Cardiac septum (tissue), 1 donor: ENCODE measurements around the gene CYP3A7. TPM values are rescaled to one million over a fixed set of nuclear protein-coding genes. Genes with fewer than 3 reads are reported as not detected.
"Not testable (repeated sequence)": the region's sequence is repeated elsewhere in the genome, so short reads cannot be mapped to it uniquely, and the experiment has no call there.

Source experiments
- DNase-seq: peaks from one replicate; pipeline ENCODE4 v3.0.0-alpha.2; 2020; ENCODE audit warnings: low spot score
- intact Hi-C: fragments of 100-400 bp; cut with DNase I; formaldehyde crosslinking; loops from one replicate; pipeline ENCODE4 v1.14.0; 2022
- total RNA-seq: library from RNA; stranded (reverse); fragmentation: NEBNext Ultra II Directional; extraction: Animal tissue kit (Norgen Biotek cat#: 25700); gene quantifications from one replicate; pipeline ENCODE4 v1.2.1, GENCODE V29; 2021
- donor health status: DM: no; HTN: no; CAD: no.

The CYP3A7 gene
- total RNA-seq, 1 donor from 2014 or later = not detected

DNA sequence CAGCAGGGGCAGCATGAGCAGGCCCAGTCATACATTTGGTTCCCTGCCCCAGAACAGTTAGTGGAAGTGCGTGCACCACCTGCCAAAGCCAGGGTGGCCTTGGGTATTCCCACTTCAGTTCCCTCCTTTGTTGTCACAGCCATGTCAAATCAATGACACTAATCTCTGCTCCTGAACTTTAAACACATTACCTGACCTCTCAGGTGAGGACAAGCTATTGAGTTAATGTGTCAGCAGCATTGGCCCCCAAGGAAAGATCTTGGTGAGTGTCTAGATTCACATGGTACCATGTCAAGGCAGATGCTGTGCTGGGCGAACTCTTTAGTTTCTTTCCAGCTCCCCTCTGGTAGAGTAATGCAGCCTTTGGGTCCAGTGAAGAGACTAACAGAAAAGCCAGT, 57.3 kb downstream of the CYP3A7 start:
- intact Hi-C loops = no loop called here
- DNase-seq = no peak

DNA sequence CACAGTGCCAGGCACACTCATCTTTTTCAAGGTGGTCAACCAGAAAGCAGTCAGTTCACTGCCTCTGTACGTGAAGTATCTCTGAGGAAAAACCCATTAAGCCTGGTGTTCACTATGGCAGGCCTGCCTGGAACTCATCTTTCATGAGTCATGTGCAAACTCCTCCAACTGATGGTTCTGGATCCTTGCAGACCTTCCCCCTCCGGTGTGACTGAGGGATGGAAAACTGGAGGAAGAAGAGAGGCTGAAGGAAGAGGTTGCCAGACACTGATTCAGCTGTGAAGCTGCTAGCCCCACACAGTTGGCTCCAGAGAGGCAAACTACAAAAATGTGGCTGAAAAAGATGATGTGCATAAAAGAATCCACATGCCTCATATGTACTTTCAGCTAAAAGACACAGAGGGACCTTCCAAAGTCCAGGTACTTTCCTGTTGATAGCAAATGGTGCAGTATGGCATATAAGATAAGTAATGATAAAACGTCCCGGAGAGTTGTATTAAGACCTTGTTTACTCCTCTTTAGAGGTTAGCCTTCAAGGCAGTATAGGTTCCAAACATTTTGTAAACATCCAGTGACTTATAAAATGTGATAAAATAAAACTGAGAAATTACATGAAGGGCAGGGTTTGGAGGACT, 57.9 kb downstream of the CYP3A7 start:
- intact Hi-C loops = no loop called here
- no peak for DNase-seq

DNA sequence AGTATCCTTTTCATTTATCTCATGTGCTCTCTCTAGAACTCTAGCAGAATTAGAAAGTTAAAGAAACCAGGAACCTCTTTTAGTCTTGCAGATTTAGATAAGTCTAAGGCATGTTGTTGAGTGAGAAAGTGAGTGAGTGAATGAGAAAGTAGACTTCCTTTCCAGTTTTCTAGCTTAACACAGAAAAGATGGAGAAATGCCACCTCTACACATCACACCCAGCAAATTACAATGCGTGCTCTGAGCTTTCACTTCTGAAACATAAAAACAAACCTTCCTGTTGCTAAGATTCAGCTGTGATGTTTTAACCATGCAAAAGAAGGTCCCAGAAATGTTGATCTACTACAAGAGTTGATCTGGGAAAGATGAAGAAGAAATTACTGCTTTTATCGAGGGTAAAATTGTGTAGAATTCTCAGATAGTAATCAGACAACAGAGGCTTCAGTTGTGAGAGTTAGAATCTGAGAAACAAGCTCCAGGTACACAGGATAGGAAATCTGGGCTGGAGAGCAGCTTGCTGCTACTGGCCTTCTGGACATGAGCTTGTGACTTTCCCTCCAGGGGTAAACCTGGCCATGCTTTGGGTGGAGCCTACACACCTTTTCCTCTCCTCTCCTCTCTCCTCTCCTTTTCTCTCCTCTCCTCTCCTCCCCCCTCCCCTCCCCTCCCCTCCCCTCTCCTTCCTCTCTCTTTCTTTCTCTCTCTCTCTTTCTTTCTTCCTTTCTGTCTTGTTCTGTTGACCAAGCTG, 59.8 kb downstream of the CYP3A7 start:
- intact Hi-C loops = no loop called here
- no peak for DNase-seq

DNA sequence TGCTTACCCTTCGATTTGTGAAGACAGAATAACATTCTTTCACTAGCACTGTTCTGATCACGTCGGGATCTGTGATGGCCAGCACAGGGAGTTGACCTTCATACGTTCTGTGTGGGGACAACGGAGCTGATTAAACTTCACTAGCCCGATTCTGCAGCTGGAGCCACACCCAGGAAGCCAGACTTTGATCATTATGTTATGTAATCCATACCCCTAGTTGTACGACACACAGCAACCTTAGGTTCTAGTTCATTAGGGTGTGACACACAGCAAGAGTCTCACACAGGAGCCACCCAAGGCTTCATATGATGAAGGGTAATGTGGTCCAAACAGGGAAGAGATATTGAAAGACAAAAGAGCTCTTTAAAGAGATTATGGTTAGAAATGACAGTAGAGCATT, 62.4 kb downstream of the CYP3A7 start:
- intact Hi-C loops = no loop called here
- no peak for DNase-seq

DNA sequence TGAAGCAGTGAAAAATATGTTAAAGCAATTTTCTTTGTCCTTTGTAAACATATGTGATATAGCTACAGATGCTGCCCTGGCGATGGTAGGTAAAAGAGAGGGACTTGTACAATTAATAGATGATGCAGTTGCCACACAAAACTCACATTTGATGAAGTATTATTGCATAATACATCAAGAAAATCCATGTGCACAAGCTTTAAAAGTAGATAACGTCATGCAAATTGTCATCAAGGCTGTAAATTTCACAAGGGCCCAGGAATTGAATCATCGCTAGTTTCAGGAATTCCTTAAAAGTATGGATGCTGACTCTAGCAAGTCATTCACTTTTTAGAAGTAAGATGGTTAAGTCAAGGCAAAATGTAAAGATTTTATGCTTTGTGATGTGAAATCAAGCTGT, 65.2 kb downstream of the CYP3A7 start:
- DNase-seq = no peak
- intact Hi-C loops = no loop called here

DNA sequence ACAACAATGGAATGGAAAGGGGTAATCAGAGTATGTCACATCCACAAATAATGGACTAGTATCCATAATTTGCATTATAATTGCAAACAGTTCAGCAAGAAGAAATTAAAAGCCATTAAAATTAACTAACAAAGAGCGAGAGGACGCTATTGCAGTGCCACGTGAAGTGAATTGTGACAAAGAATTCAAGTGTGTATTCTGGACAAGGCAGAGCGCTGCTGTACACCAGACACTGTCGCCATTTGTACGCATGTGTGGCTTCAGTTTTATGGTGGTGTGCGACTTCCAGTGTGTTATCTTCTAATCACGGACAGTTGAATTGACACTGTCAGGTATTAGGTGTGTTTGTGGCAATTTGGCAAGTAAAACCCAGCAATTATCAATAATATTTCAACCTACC, 66.5 kb downstream of the CYP3A7 start:
- intact Hi-C loops = no loop called here
- no peak for DNase-seq

DNA sequence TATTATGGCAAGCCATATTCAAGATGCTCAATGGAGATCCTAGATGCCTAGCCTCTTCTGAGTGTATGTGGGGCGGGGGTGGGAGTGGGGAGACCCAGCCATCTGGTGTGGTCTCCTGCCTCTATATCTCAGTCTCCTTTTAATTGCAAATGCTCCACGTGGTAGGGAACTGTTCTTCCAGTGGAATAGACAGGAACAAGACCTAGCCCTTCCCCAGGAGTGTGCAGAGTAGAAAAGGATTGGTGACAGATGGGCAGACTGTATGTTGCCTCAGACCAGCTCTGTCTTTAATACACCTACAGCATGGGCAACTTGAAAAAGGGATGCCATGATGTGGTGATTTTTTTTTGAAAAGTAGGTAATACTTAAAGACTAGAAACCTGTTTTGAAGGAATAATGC, 67.8 kb downstream of the CYP3A7 start:
- intact Hi-C loops = no loop called here
- no peak for DNase-seq

DNA sequence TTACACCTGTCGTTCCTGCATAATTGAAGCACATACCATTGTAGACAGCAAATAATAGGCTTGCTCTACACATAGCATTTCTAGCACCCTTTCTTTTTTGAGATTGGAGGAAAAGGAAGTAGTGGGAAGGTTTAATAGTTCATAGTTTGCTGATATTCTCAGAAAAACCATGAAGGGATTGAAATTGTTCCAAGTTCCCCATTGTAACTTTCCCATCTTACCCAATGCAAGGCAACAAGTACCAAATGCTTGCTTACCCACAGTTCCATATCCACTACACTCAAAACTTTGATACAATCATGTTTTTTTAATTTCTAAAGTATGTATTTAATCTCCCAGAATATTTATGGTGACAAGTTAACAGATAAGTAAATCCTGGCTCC, 69.0 kb downstream of the CYP3A7 start:
- DNase-seq = no peak
- intact Hi-C loops = no loop called here

DNA sequence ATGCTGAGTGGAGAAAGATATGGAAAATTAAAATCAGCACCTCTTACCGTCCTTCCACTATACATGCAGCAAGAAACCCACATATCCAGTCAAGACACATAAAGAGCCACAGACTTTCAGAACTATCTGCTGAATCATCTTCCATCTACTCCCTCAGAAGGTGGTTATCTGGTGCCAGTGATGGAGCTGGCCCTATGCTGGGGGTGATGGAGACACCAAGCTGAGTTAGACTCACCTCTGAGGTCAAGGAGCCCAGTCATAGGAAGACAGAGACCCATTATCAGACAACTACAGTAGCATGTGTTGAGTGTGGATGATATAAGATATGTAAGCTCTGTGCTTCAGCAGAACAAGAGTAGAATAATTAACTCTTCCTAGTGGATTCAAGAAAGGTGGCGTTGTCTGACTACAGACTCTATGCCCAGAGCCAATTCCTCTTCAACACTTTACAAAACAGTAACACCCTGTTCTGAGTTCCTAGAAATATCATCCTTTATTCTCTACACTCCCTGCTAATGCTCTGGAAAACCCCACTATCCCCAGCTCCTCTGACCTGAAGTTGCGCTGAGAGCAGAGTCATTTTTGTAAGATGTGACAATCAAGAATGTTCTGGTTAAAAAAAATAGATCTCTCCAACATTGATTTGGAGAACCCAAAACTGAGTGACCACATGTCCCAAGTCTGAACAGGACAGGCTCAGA, 69.5 kb downstream of the CYP3A7 start:
- intact Hi-C loops = no loop called here
- no peak for DNase-seq

DNA sequence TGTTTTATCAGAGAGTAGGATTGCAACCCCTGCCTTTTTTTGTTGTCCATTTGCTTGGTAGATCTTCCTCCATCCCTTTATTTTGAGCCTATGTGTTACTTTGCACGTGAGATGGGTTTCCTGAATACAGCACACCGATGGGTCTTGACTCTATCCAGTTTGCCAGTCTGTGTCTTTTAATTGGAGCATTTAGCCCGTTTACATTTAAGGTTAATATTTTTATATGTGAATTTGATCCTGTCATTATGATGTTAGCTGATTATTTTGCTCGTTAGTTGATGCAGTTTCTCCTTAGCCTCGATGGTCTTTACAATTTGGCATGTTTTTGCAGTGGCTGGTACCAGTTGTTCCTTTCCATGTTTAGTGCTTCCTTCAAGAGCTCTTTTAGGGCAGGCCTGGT, 77.1 kb downstream of the CYP3A7 start:
- DNase-seq, intact Hi-C loops: not testable (repeated sequence)

Other genes starting within 250 kb of the CYP3A7 start
- 14.9 TPM for gene ZNF394, start 234.9 kb downstream of the CYP3A7 start, total RNA-seq
- gene ZKSCAN5, start 230.5 kb downstream of the CYP3A7 start, total RNA-seq = 7.0 TPM
- 4.9 TPM for gene FAM200A, start 183.1 kb downstream of the CYP3A7 start, total RNA-seq
- gene ZNF655, start 176.6 kb downstream of the CYP3A7 start, total RNA-seq = 42.1 TPM
- not detected for gene TMEM225B, start 136.9 kb downstream of the CYP3A7 start, total RNA-seq
- 10.4 TPM for gene ZSCAN25, start 118.2 kb downstream of the CYP3A7 start, total RNA-seq
- gene CYP3A5, start 55.2 kb downstream of the CYP3A7 start, total RNA-seq = 0.13 TPM
- not detected for gene CYP3A4, start 49.0 kb upstream of the CYP3A7 start, total RNA-seq
- not detected for gene CYP3A43, start 92.8 kb upstream of the CYP3A7 start, total RNA-seq
- not detected for gene OR2AE1, start 141.8 kb upstream of the CYP3A7 start, total RNA-seq
- 7.8 TPM for gene TRIM4, start 184.3 kb upstream of the CYP3A7 start, total RNA-seq
- gene GJC3, start 194.4 kb upstream of the CYP3A7 start, total RNA-seq = not detected
- 114 TPM for gene AZGP1, start 240.8 kb upstream of the CYP3A7 start, total RNA-seq